Measurements from ENCODE around the gene HPCA. TPM values are rescaled to one million over a fixed set of nuclear protein-coding genes. Genes with fewer than 3 reads are reported as not detected.

HPCA gene
- total RNA-seq, 1 donor from 2014 or later, result not detected

- FAIRE-seq, result no peak
These were observed 57.9 kb downstream of the HPCA start for GRCh38 chr1:32944180-32944579.

More at GRCh38 chr1:32944180-32944579, 57.9 kb downstream of the HPCA start:
- H3K27ac Mint-ChIP-seq (ENCODE audit: unreplicated experiment), result no peak overlapping the region
- TF ChIP-seq EZH2 (IDR thresholded peaks at IDR 0.05; ENCODE audit: insufficient read depth, low read length) (no peak), CTCF (IDR thresholded peaks at IDR 0.05; ENCODE audit: insufficient read depth, low read depth, low read length) (no peak)
- no peak overlapping the region for H3K4me3 ChIP-seq (ENCODE audit: insufficient read depth, low read depth, low read length)
- no peak overlapping the region for H3K27ac ChIP-seq (ENCODE audit: low read depth, low read length)
- H3K4me2 ChIP-seq (ENCODE audit: low read length), result no peak overlapping the region
- H2AFZ ChIP-seq (ENCODE audit: low read depth, low read length), result no peak overlapping the region
- peaks cover 23% of the 10 kb centered on the region for H4K20me1 ChIP-seq (ENCODE audit: insufficient read depth, low read length)
- no peaks in the 10 kb centered on the region for H3K9me3 Mint-ChIP-seq (ENCODE audit: unreplicated experiment)
- DNase-seq (ENCODE audit: low read depth), result no peak
- H3K79me2 ChIP-seq (ENCODE audit: insufficient read depth, low read length), result no peaks in the 10 kb centered on the region
- H3K4me1 Mint-ChIP-seq (ENCODE audit: low read depth, unreplicated experiment), result peaks cover 26% of the 10 kb centered on the region
- no peaks in the 10 kb centered on the region for H3K27me3 ChIP-seq (ENCODE audit: insufficient read depth, low read length)
- H3K36me3 ChIP-seq (ENCODE audit: insufficient read depth, low read length), result peaks cover 24% of the 10 kb centered on the region
- H3K9ac ChIP-seq (ENCODE audit: low read length), result no peak overlapping the region
- H3K4me1 ChIP-seq (ENCODE audit: insufficient read depth, low read length), result peaks cover 8% of the 10 kb centered on the region
- no peaks in the 10 kb centered on the region for H3K27me3 Mint-ChIP-seq (ENCODE audit: low read depth, unreplicated experiment)
- H3K36me3 Mint-ChIP-seq (ENCODE audit: low read depth, unreplicated experiment), result peaks cover 31% of the 10 kb centered on the region
- H3K4me3 Mint-ChIP-seq (ENCODE audit: unreplicated experiment), result no peak overlapping the region
- no peaks in the 10 kb centered on the region for H3K9me3 ChIP-seq (ENCODE audit: insufficient read depth, low read depth, low read length)

Other genes starting within 250 kb of the HPCA start
- 60.4 and 66.1 TPM in 2 replicates for gene ZBTB8OS, start 235.9 kb upstream of the HPCA start, total RNA-seq
- 171 and 186 TPM in 2 replicates for gene RBBP4, start 235.3 kb upstream of the HPCA start, total RNA-seq
- 20.6 and 23.7 TPM in 2 replicates for gene SYNC, start 183.7 kb upstream of the HPCA start, total RNA-seq
- gene YARS1, start 69.1 kb upstream of the HPCA start, total RNA-seq, result 214 and 219 TPM in 2 replicates
- 39.9 and 40.3 TPM in 2 replicates for gene S100PBP, start 68.8 kb upstream of the HPCA start, total RNA-seq
- 0.39 and 0.96 TPM in 2 replicates for gene FNDC5, start 15.6 kb upstream of the HPCA start, total RNA-seq
- gene TMEM54, start 14.9 kb downstream of the HPCA start, total RNA-seq, result 8.0 and 9.3 TPM in 2 replicates
- 25.8 and 29.7 TPM in 2 replicates for gene RNF19B, start 78.3 kb downstream of the HPCA start, total RNA-seq
- 126 and 138 TPM in 2 replicates for gene AK2, start 150.4 kb downstream of the HPCA start, total RNA-seq
- gene AZIN2, start 194.7 kb downstream of the HPCA start, total RNA-seq, result 10.1 and 15.6 TPM in 2 replicates